HG03097 (cell line): Measurements from ENCODE around the gene GDI1.

Experiments
- ATAC-seq: cut with Tn5 transposase; IDR thresholded peaks from one replicate; pipeline ENCODE4 v1.9.1; 2021; ENCODE audit not compliant: unreplicated experiment, low FRiP score

The GDI1 gene

DNA sequence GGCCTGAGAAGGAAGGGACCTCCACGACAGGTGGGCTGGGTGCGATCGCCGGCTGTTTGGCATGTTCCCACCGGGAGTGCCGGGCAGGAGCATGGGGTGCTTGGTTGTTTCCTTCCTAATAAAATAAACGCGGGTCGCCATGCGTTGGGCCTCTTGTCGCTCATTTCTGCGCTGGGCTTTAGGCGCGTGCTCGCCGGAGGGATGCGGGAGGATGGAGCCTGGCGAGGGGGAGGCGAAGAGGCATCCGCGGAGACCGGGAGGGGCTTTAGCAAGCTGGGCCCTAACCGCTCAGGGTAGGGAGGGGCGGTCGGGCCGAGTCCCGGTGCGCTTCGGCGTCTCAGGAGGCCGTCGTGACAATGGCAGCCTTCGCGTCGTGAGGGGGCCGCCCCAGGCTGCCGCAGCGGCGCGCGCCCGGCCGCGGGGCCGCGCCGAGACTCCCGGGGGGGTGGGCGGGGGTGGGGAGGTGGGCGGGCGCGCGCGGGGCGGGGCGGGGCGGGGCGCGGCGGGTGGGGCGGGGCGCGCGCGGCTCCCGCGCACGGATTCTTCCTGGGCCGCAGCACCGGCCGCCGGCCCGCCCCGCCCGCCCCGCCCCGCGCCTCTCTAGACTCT lies 476 bp upstream of the GDI1 start:
- no peak for ATAC-seq

DNA sequence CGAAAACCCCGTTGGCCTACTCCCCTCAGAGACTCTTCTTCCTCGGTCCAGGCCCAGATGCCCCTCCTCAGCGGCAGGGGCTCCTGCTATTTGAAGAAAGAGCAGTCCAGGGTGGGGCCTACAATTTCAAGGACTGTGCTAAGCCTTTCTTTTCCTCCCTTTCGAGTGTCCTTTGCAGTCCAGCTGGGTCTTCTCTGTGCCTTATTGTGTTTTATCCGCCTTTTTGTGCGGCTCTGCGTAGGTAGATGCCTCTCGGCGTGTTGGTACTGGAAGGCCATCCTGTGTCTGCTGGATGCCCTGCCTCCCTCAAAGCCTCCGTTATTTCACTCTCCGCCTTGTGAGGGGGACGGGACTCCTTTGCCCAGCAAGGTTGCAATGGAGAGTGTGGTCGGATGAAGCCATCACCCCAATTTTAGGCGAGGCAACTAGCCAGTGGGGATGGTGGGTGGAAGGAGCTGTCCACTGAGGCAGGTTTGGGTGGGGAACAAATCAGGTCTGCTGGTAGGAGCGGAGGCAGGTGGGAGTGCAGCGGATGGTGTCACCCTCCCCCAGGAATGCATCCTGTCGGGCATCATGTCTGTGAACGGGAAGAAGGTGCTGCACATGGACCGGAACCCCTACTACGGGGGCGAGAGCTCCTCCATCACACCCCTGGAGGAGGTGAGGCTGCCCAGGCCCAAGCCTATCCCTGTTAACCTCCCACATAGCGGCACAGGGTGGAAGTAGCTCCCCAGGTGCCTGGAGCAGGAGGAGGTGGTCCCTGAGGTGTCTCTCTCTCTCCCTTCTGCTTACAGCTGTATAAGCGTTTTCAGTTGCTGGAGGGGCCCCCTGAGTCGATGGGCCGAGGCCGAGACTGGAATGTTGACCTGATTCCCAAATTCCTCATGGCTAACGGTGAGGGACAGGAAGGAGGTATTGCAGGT lies 1.3 kb downstream of the GDI1 start:
- no peak for ATAC-seq

- ATAC-seq: no peak
These were observed 2.9 kb downstream of the GDI1 start for GRCh38 chrX:154439841-154440240.

- no peak for ATAC-seq
These were observed 3.8 kb downstream of the GDI1 start for GRCh38 chrX:154440623-154441357.

- ATAC-seq: no peak
These were observed 4.6 kb downstream of the GDI1 start for GRCh38 chrX:154441564-154441963.

- no peak for ATAC-seq
These were observed 5.2 kb downstream of the GDI1 start for GRCh38 chrX:154441984-154442707.

- no peak for ATAC-seq
These were observed 6.5 kb downstream of the GDI1 start for GRCh38 chrX:154443479-154443910.

- ATAC-seq: peak; percentile 56
These were observed 7.2 kb downstream of the GDI1 start, which contains the start of gene FAM50A for GRCh38 chrX:154443992-154444754. Gene FAM50A (plus strand): TSS chrX:154444141. CDS start chrX:154444236, 95 bp downstream.

DNA sequence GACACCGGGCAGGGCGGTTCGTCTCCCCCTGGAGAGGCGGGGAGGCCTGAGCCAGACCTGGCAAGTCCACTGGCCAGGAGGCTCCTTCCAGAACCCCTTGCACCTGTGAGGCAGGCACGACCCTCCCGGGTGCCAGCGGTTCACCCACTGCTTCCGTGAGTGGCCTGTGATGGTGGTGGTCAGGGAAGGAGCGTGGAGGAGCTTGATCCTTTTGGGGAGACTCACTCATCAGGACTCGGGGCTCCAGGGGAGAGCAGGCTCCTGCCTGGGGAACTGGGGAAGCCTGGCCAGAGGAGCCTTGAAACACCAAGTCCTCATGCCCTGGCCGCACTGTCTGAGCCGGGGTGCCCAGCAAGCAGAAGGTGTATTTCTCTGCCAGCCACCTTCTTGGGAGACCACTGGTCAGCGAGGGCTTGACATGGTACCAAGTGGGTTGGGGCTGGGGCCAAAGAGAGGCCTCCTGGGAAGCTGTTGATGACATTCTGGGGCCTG lies 7.8 kb downstream of the GDI1 start:
- ATAC-seq: no peak

GRCh38 chrX:154445776-154446175 lies 8.8 kb downstream of the GDI1 start:
- ATAC-seq: no peak

DNA sequence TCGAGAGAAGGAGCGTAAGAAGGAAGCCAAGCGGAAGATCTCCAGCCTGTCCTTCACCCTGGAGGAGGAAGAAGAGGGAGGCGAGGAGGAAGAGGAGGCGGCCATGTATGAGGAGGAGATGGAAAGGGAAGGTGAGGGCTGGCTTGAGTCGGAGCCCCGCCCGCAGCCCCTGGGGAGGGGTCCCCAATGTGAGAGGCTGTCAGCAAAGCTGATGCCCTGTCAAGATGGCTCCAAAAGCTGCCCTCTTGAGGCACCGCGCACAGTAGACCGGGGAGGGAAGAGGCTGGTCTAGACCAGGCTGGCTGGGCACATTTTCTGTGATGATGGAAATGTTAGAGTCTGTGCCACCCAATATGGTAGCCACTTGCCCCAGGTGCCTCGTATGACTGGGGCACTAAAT lies 9.5 kb downstream of the GDI1 start:
- ATAC-seq: no peak

DNA sequence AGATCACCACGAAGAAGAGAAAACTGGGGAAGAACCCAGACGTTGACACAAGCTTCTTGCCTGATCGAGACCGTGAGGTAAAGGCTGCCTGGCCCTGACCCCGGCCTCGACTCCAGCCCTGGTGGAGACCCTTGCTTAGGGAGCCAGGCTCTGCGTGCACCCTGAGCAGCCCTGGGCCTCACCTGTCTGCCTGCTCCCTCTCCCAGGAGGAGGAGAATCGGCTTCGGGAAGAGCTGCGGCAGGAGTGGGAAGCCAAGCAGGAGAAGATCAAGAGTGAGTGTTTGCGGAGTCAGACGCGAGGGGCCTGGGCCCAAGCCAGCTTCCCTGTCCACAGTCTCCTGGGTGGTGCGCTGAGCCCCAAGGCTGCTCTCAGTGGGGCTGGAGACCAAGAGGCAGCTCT lies 11.5 kb downstream of the GDI1 start:
- ATAC-seq: no peak

GRCh38 chrX:154449618-154450017 lies 12.7 kb downstream of the GDI1 start:
- no peak for ATAC-seq

- ATAC-seq: no peak
These were observed 13.4 kb downstream of the GDI1 start for GRCh38 chrX:154450312-154450711.

DNA sequence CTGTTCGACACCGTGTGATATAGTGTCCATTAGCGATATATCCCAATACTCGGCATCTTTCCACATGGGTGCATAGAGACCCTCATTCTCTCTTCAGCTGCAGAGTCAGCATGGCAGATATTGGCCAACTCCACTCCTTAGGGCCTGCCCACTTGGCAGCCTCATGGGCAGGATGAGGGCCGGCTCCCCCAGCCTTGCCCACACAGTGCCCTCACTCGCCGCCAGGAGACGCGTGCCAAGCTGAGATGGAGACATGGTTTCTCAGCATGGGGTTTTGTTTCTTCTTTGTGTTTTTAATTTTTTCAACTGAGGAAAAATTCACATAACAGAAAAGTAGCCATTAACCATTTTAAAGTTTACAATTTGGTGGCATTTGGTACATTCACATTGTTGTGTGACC lies 15.9 kb downstream of the GDI1 start:
- no peak for ATAC-seq

DNA sequence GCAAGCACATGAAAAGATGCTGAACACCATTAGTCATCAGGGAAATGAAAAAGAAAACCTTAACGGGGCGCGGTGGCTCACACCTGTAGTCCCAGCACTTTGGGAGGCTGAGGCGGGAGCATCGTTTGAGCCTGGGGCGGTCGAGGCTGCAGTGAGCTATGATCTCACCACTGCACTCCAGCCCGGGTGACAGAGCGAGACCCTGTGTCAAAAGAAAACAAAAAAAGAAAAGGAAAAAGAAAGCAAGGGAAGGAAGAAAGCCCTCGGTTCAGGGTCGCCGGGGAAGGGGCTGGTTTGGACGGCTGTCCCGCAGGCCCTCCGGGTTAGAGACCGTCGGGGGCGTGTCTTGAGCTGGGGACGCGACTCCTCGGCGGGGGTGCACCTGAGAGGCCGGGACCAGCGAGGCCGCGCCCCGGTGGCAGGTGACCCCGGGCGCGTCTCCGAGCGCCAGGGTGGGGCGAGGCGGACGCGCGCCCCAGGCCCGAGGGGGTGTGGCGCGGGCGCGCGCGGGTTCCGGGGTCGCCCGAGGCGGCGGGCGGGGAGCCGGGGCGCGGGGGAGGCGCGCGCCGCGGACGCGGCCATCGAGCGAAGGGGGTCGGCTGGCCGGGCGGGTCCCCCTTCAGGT lies 20.6 kb downstream of the GDI1 start:
- ATAC-seq: peak; percentile 47

DNA sequence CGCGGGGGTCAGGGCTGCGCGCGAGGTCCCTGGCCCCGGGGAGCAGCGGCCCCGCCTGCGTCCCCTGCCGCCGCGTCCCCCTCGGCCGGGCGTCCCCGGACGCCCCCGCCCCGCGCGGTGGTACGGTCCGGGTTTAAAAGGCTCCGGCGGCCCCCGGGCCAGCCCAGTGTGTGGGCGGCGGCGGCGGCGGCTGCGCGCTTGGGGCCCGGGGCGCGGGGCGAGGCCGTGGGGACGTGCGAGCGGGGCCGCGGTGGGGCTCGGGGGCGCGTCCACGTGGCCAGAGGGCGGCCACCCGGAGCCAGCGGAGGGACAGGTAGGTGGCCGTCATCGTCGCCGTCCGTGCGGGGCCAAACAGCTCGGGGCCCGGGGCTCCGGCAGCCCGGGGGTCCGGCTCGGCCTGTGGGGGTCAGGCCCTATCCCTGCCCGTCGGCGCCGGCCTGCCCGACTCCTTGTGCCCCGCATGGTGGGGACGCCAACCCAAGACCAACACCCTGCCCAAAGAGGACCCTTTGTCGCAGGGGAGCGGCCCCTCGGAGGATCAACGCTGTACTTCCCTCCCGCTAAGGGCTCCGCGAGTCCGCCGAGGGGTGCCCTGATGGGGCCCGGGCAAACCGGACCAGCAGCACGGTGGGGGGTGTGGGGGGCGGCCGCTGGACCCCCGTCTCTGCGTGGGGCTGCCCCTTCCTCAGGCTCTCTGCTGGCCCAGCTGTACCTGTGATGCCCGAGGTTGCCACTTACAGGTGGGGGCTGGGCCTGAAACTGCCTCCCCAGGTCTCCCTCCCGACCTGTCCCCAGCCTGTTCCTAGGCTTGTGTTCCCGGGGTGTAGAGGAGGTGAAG lies 21.4 kb downstream of the GDI1 start, which contains the start of gene PLXNA3:
TSS of gene PLXNA3 (plus strand) at position 166 of the 838 bp plus-strand sequence. CDS start 1,903 bp downstream, outside the sequence.
- ATAC-seq: peak; percentile 48
